Liver (tissue), 9 donors: ENCODE data around the gene BIRC5. TPM values are rescaled to one million over a fixed set of nuclear protein-coding genes. Genes with fewer than 3 reads are reported as not detected.

Source experiments
- DNase-seq: peaks from one replicate; pipeline ENCODE4 v3.0.0-alpha.2; 2017; ENCODE audit warnings: low spot score
- H3K27ac ChIP-seq, 2 donors: one replicate each; pipeline ENCODE4 v1.7.0; 2013; ENCODE audit warnings: inconsistent platforms in 2 of 2, low read length in 2 of 2, control low read depth in 1 of 2, low read depth in 1 of 2, mild to moderate bottlenecking in 1 of 2
- H3K27me3 ChIP-seq, 4 donors: one replicate each; pipeline versions ENCODE4 v1.6.1 to v1.7.0; 2013; ENCODE audit warnings: low read length in 3 of 4, inconsistent platforms in 1 of 4, mild to moderate bottlenecking in 1 of 4, moderate library complexity in 1 of 4; ENCODE audit not compliant: control insufficient read depth in 4 of 4, insufficient read depth in 4 of 4
- H3K36me3 ChIP-seq, 4 donors: one replicate each; pipeline versions ENCODE4 v1.6.1 to v1.7.0; 2013; ENCODE audit warnings: low read length in 3 of 4, mild to moderate bottlenecking in 3 of 4, low read depth in 1 of 4, moderate library complexity in 1 of 4; ENCODE audit not compliant: control insufficient read depth in 4 of 4, insufficient read depth in 3 of 4
- H3K4me1 ChIP-seq, 4 donors: one replicate each; pipeline versions ENCODE4 v1.6.1 to v1.7.0; 2013; ENCODE audit warnings: low read length in 3 of 4, mild to moderate bottlenecking in 3 of 4, moderate library complexity in 1 of 4; ENCODE audit not compliant: control insufficient read depth in 4 of 4, insufficient read depth in 4 of 4
- H3K4me3 ChIP-seq, 3 donors: one replicate each; pipeline versions ENCODE4 v1.6.1 to v1.7.0; 2013; ENCODE audit warnings: low read length in 3 of 3, control low read depth in 1 of 3, low read depth in 1 of 3, mild to moderate bottlenecking in 1 of 3
- H3K9ac ChIP-seq, 2 donors: one replicate each; pipeline ENCODE4 v1.7.0; 2013; ENCODE audit warnings: low read length in 2 of 2, mild to moderate bottlenecking in 2 of 2, moderate library complexity in 2 of 2, control low read depth in 1 of 2, low read depth in 1 of 2
- H3K9me3 ChIP-seq, 4 donors: one replicate each; pipeline versions ENCODE4 v1.6.1 to v1.7.0; 2013; ENCODE audit warnings: low read length in 3 of 4; ENCODE audit not compliant: control insufficient read depth in 4 of 4
- EGR1 ChIP-seq, 2 donors: IDR thresholded peaks; 2 replicates each; pipeline ENCODE4 v1.6.1; 2016 to 2018; ENCODE audit warnings: antibody characterized with exemption in 2 of 2, low read depth in 2 of 2
- FOXA1 ChIP-seq: IDR thresholded peaks from 2 replicates; pipeline ENCODE4 v1.6.1; 2016; ENCODE audit warnings: antibody characterized with exemption
- FOXA2 ChIP-seq: IDR thresholded peaks from 2 replicates; pipeline ENCODE4 v1.6.1; 2016; ENCODE audit warnings: antibody characterized with exemption
- GABPA ChIP-seq, 2 donors: IDR thresholded peaks in 1 of 2; conservative IDR thresholded peaks in 1 of 2; 2 replicates each; pipeline ENCODE4 v1.6.1; 2016; ENCODE audit warnings: antibody characterized with exemption in 2 of 2, mild to moderate bottlenecking in 1 of 2, moderate library complexity in 1 of 2
- HNF4A ChIP-seq, 2 donors: conservative IDR thresholded peaks; 2 replicates each; pipeline ENCODE4 v1.6.1; 2016; ENCODE audit warnings: antibody characterized with exemption in 2 of 2, mild to moderate bottlenecking in 2 of 2
- HNF4G ChIP-seq: IDR thresholded peaks from 2 replicates; pipeline ENCODE4 v1.6.1; 2016; ENCODE audit warnings: antibody characterized with exemption
- JUND ChIP-seq, 2 donors: IDR thresholded peaks; 2 replicates each; pipeline ENCODE4 v1.6.1; 2016; ENCODE audit warnings: antibody characterized with exemption in 2 of 2
- NR2F2 ChIP-seq: IDR thresholded peaks from 2 replicates; pipeline ENCODE4 v1.6.1; 2016; ENCODE audit warnings: antibody characterized with exemption
- RAD21 ChIP-seq, 2 donors: IDR thresholded peaks; 2 replicates each; pipeline ENCODE4 v1.6.1; 2016; ENCODE audit warnings: antibody characterized with exemption in 2 of 2, mild to moderate bottlenecking in 2 of 2
- RXRA ChIP-seq, 2 donors: IDR thresholded peaks; 2 replicates each; pipeline ENCODE4 v1.6.1; 2017 to 2018; ENCODE audit warnings: antibody characterized with exemption in 2 of 2, mild to moderate bottlenecking in 1 of 2
- SP1 ChIP-seq: IDR thresholded peaks from 2 replicates; pipeline ENCODE4 v1.6.1; 2018; ENCODE audit warnings: antibody characterized with exemption, mild to moderate bottlenecking
- TAF1 ChIP-seq: conservative IDR thresholded peaks from 2 replicates; pipeline ENCODE4 v1.6.1; 2016; ENCODE audit warnings: antibody characterized with exemption, mild to moderate bottlenecking
- YY1 ChIP-seq: IDR thresholded peaks from 2 replicates; pipeline ENCODE4 v1.6.1; 2016; ENCODE audit warnings: antibody characterized with exemption, mild to moderate bottlenecking
- WGBS: extraction: QIAGEN DNeasy Blood & Tissue Kit; methylation state at CpG from one replicate; pipeline ENCODE4 v1.1.7; 2013; 5-methylcytosine and 5-hydroxymethylcytosine counted together
- polyA plus RNA-seq, 2 donors: library from polyadenylated mRNA; stranded (reverse) in 1 of 2; unstranded in 1 of 2; fragments of 200-250 nt in 1 of 2; fragments of >200 nt in 1 of 2; fragmentation: Nextera tagmentation in 1 of 2; extraction: Ambion mirVana in 1 of 2; gene quantifications; one replicate each; pipeline versions ENCODE4 v1.2.1 to v1.2.3, GENCODE V29; 2013 to 2015
- total RNA-seq, 2 donors: library from RNA; depleted of rRNA; stranded (reverse); fragments of >200 nt; gene quantifications; one replicate each; pipeline ENCODE4 v1.2.3, GENCODE V29; 2014
- TF ChIP-seq, protein P1 (sequence below): IDR thresholded peaks from 2 replicates; pipeline ENCODE4 v1.6.1; 2016; ENCODE audit warnings: antibody characterized with exemption
- TF ChIP-seq, protein P2 (sequence below): IDR thresholded peaks from 2 replicates; pipeline ENCODE4 v1.6.1; 2016; ENCODE audit warnings: antibody characterized with exemption
- TF ChIP-seq, protein P3 (sequence below): IDR thresholded peaks from 2 replicates; pipeline ENCODE4 v1.6.1; 2016; ENCODE audit warnings: antibody characterized with exemption, mild to moderate bottlenecking
- TF ChIP-seq, protein P4 (sequence below): IDR thresholded peaks from 2 replicates; pipeline ENCODE4 v1.6.1; 2016; ENCODE audit warnings: antibody characterized with exemption
- donor health status: healthy.
- donor health status: healthy.
- donor health status: healthy.
- donor health status: healthy.
- donor health status: healthy.

BIRC5 gene
- total and polyA plus RNA-seq, 4 donors = 0.42 to 73.2 (median 3.1) TPM

DNA sequence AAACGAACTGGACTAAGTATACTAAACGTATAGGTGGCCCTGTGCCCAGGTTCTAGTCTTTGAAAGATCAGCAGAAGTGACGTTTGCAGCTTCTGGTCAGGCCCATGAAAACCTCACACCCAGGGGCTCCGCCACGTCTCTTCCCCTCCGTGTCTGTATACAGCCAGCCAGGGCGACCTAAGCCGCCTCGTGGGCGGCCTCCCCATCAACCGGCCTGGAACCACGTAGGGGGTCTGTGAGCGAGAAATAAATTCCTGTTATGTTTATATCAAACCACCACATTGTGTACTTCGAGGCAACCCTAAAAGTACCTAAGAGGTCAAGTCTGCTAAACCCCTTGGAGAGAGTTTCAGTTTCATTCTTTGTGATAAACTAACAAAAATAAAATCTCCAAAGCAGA lies 34.0 kb upstream of the BIRC5 start:
- TF ChIP-seq, protein P1, sequence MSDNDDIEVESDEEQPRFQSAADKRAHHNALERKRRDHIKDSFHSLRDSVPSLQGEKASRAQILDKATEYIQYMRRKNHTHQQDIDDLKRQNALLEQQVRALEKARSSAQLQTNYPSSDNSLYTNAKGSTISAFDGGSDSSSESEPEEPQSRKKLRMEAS = no peak
- TF ChIP-seq EGR1 (IDR thresholded peaks at IDR 0.05; ENCODE audit: low read depth in 2 of 2) (no peak), NR2F2 (peak; percentile 77), HNF4A (conservative IDR thresholded peaks at IDR 0.05) (no peak), TAF1 (no peak), JUND (IDR thresholded peaks at IDR 0.05) (no peak), GABPA (IDR thresholded peaks at IDR 0.05 in 1 of 2, conservative IDR thresholded peaks at IDR 0.05 in 1 of 2) (no peak)
- TF ChIP-seq, protein P2, sequence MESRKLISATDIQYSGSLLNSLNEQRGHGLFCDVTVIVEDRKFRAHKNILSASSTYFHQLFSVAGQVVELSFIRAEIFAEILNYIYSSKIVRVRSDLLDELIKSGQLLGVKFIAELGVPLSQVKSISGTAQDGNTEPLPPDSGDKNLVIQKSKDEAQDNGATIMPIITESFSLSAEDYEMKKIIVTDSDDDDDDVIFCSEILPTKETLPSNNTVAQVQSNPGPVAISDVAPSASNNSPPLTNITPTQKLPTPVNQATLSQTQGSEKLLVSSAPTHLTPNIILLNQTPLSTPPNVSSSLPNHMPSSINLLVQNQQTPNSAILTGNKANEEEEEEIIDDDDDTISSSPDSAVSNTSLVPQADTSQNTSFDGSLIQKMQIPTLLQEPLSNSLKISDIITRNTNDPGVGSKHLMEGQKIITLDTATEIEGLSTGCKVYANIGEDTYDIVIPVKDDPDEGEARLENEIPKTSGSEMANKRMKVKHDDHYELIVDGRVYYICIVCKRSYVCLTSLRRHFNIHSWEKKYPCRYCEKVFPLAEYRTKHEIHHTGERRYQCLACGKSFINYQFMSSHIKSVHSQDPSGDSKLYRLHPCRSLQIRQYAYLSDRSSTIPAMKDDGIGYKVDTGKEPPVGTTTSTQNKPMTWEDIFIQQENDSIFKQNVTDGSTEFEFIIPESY = no peak
- Histone ChIP-seq H3K27ac (peak overlapping the region; percentile 18 to 35), H3K4me1 (peaks cover 17 to 44% (median 35%) of the 10 kb centered on the region in 4 donors), H3K9me3 (no peaks in the 10 kb centered on the region), H3K9ac (no peak overlapping the region), H3K4me3 (no peak overlapping the region), H3K27me3 (no peaks in the 10 kb centered on the region), H3K36me3 (no peaks in the 10 kb centered on the region)
- WGBS = 62% methylated on average over 14 of the region's 14 CpGs
- DNase-seq = no peak

DNA sequence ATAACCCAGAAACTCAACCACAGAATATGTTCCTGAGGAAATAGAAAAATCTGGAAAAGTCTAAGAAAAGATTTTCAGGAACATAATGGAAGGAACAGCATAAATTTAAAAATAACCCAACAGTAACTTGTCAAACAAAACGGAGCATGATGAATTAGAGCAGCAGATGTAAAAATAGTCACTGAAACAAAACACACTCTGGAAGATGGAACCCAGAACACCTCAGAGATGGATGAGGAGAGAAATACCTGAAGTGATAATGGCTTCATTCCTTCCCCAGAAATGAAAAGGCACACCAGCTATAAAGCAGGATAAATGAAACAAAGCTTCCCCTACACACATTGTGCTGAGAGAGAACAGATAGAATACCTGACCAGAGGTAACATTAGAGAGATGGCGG lies 33.5 kb upstream of the BIRC5 start:
- no peaks in the 10 kb centered on the region for H3K27me3 ChIP-seq
- H3K4me1 ChIP-seq = peaks cover 19 to 44% (median 35%) of the 10 kb centered on the region in 4 donors
- no peaks in the 10 kb centered on the region for H3K9me3 ChIP-seq
- no peak overlapping the region for H3K9ac ChIP-seq
- TF ChIP-seq TAF1 (no peak), RAD21 (IDR thresholded peaks at IDR 0.05) (no peak), EGR1 (IDR thresholded peaks at IDR 0.05; ENCODE audit: low read depth in 2 of 2) (no peak), GABPA (IDR thresholded peaks at IDR 0.05 in 1 of 2, conservative IDR thresholded peaks at IDR 0.05 in 1 of 2) (no peak), FOXA2 (no peak), FOXA1 (no peak), YY1 (no peak), RXRA (IDR thresholded peaks at IDR 0.05) (no peak)
- TF ChIP-seq, protein P3, sequence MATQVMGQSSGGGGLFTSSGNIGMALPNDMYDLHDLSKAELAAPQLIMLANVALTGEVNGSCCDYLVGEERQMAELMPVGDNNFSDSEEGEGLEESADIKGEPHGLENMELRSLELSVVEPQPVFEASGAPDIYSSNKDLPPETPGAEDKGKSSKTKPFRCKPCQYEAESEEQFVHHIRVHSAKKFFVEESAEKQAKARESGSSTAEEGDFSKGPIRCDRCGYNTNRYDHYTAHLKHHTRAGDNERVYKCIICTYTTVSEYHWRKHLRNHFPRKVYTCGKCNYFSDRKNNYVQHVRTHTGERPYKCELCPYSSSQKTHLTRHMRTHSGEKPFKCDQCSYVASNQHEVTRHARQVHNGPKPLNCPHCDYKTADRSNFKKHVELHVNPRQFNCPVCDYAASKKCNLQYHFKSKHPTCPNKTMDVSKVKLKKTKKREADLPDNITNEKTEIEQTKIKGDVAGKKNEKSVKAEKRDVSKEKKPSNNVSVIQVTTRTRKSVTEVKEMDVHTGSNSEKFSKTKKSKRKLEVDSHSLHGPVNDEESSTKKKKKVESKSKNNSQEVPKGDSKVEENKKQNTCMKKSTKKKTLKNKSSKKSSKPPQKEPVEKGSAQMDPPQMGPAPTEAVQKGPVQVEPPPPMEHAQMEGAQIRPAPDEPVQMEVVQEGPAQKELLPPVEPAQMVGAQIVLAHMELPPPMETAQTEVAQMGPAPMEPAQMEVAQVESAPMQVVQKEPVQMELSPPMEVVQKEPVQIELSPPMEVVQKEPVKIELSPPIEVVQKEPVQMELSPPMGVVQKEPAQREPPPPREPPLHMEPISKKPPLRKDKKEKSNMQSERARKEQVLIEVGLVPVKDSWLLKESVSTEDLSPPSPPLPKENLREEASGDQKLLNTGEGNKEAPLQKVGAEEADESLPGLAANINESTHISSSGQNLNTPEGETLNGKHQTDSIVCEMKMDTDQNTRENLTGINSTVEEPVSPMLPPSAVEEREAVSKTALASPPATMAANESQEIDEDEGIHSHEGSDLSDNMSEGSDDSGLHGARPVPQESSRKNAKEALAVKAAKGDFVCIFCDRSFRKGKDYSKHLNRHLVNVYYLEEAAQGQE = no peak
- no peak for DNase-seq
- H3K36me3 ChIP-seq = no peaks in the 10 kb centered on the region
- no peak overlapping the region for H3K4me3 ChIP-seq
- 84% methylated on average over 2 of the region's 2 CpGs for WGBS
- peak overlapping the region; percentile 18 to 35 for H3K27ac ChIP-seq

DNA sequence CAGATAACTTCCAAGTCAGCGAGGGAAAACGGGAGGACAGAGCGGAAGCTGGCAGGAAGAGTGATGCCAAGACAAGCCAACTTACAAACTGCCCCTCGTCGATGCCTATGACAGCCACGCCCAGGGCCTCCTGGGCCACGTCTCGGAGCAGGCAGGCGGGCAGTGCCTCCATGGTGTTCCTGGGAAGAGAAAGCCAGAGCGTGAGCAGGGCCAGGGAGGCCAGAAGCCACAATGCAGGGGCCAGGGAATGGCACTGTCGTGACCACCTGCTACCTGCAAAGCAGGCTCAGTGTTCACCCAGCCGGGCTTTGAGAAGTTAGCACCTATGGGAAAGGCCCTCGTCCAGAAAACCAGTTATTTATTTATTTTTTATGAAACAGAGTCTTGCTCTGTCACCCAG lies 31.5 kb upstream of the BIRC5 start:
- Histone ChIP-seq H3K9ac (no peak overlapping the region), H3K4me1 (peaks cover 13 to 40% (median 32%) of the 10 kb centered on the region in 4 donors), H3K4me3 (no peak overlapping the region), H3K36me3 (no peaks in the 10 kb centered on the region), H3K27me3 (no peaks in the 10 kb centered on the region), H3K27ac (no peak overlapping the region), H3K9me3 (no peaks in the 10 kb centered on the region)
- 96% methylated on average over 13 of the region's 13 CpGs for WGBS
- DNase-seq = no peak
- TF ChIP-seq, protein P4, sequence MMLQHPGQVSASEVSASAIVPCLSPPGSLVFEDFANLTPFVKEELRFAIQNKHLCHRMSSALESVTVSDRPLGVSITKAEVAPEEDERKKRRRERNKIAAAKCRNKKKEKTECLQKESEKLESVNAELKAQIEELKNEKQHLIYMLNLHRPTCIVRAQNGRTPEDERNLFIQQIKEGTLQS = no peak
- TF ChIP-seq FOXA1 = no peak
- no peak for TF ChIP-seq HNF4G
- TF ChIP-seq GABPA (IDR thresholded peaks at IDR 0.05 in 1 of 2, conservative IDR thresholded peaks at IDR 0.05 in 1 of 2) = no peak
- no peak for TF ChIP-seq YY1
- TF ChIP-seq, protein P1 = no peak
- TF ChIP-seq, protein P2 = no peak
- no peak for TF ChIP-seq RXRA (IDR thresholded peaks at IDR 0.05)
- no peak for TF ChIP-seq FOXA2
- no peak for TF ChIP-seq SP1
